Stimulated activated CD4-positive, alpha-beta T cell treated with anti-CD3 and anti-CD28 coated beads, Interleukin-2, amount 100 ng/mL, for 24 hours (primary cell): Measurements from ENCODE around the gene TMEM154.
A peak's percentile ranks its signal among the peaks of the same experiment; 100 is the strongest.
"Not testable (repeated sequence)": the region's sequence is repeated elsewhere in the genome, so short reads cannot be mapped to it uniquely, and the experiment has no call there.

Experiments
- DNase-seq, 2 donors: peaks; one replicate each; pipeline ENCODE4 v3.0.0-alpha.2; 2020

The TMEM154 gene

DNA sequence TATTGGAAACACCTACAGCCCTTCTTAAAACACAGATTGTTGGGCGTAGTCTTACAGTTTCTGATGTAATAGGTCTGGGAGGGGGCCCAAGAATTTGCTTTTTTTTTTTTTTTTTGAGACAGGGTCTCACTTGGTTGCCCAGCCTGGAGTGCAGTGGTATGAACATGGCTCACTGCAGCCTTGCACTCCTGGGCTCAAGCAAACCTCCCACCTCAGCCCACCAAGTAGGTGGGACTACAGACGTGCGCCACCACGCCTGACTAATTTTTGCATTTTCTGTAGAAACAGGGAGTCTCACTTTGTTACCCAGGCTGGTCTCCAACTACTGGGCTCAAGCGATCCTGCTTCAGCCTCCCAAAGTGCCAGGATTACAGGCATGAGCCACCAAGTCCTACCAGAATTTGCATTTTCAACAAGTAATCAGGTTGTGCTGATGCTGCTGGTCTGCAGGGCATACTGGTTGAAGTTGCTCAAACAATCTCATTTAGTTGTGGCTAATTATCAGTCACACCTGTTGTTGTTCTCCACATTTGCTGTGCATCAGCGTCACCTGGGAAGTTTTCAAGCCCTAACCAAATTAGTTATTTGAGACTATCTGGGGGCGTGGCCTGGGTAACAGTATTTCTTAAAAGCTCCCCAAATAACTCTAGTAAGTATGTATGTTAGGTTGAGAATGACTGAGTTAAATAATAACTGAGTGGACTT, 14.0 kb downstream of the TMEM154 start:
- DNase-seq: no peak

DNA sequence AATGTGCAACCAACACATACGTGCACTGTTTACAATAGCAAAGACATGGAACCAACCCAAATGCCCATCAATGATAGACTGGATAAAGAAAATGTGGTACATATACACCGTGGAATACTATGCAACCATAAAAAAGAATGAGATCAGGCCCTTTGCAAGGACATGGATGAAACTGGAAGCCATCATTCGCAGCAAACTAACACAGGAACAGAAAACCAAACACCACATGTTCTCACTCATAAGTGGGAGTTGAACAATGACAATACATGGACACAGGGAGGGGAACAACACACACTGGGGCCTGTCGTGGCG, 15.8 kb downstream of the TMEM154 start:
- not testable (repeated sequence) for DNase-seq

GRCh38 chr4:152663203-152664066, 16.4 kb downstream of the TMEM154 start:
- DNase-seq: no peak

- no peak for DNase-seq
Observed at GRCh38 chr4:152661649-152662048, 18.1 kb downstream of the TMEM154 start.

DNA sequence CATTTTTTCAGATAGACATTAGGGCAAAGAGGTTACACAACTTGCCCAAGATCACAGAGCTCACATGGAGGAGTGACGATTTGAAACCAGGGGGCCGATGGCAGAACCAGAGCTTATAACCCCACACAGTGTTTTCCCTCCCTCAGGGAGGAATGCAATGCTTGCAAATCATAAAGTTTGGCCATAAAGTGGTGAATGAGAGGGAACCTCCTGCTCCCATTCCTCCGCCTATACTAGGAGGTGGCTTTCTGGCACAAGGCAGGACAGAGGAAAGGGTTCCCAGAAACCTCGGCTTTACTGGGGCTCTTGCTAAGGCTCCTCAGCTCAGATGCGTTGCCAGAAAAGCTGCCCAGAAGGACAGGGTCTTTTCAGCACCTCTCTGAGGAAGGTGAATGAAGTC, 19.3 kb downstream of the TMEM154 start:
- DNase-seq: no peak

DNA sequence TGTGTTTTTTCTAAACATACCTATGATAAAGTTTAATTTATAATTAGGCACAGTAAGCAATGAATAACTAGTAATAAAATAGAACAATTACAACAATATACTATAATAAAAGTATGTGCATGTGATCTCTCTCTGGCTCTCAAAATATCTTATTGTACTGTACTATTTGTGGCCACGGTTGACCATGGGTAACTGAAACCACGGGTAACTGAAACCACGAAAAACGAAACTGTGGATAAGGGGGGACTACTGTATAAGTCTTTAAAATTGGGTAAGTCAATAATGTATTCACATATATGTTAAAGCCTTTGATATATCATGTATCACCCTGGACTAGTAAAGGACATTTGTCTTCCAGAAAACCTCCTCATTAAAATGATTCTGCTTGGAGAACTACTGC, 20.0 kb downstream of the TMEM154 start:
- no peak for DNase-seq

- no peak for DNase-seq
Observed at GRCh38 chr4:152657657-152658056, 22.1 kb downstream of the TMEM154 start.

- no peak for DNase-seq
Observed at GRCh38 chr4:152655272-152656129, 24.3 kb downstream of the TMEM154 start.

- DNase-seq: no peak
Observed at GRCh38 chr4:152652102-152652501, 27.7 kb downstream of the TMEM154 start.

- no peak for DNase-seq
Observed at GRCh38 chr4:152651473-152652060, 28.2 kb downstream of the TMEM154 start.

DNA sequence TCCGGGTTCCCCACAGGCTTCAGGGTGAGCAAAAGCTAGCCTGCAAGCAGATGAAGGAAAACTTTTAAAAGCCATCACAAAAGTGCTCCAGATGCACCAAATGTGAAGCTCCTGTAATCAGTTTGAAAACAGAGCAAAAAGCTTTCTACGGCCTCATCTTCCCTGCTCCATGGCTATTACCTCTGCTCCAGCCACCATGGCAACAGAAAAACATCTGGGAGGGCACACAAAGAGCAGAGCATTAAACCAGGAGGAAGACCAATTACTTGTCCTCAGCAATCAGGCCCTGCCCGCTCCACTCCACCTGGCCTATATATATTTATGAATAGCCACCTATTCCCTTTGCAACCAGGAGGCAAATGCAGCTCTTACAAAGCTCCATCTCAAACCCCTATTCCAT, 33.6 kb downstream of the TMEM154 start:
- DNase-seq: no peak

- no peak for DNase-seq
Observed at GRCh38 chr4:152644130-152644529, 35.7 kb downstream of the TMEM154 start.

DNA sequence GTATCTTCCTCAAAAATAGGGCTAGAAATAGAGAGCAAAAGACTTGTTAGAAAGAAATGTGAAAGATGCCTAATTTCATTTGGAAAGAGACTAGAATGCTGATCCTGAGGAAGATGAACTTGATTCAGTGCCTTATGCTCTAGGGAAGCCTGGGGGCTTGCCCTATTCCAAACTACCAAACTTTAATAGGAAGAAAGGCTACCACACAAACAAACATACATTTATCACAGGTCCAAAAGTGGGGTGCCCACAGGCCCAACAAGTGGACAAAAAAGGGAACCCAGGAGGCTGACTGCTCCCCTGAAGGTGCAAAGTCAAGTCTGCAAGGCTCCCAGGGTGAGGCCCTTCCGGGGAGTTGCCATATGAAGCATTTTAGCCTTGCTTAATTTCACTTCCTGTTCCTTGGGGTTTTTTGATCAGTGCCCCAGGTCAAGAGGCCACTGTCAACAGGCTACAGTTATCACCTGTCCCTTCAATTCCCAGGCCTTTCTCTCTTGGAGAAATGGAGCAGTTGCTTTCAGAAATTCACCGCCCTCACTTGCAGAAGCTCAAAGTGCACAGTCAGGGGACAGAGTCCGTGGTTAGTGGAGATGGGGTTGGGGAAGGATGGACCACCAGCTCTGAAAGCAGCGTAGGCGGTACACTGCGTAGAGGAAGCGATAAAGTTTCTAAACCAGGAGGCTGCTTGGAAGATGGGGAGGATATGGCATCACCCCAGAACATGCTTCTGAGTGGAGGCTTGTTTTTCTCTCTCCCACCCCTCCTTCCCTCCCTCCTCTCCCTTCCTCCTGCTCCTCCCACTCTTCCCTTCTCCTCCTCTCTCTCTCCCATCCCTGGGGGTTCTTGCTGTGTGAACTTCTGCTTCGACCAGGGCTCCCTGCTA, 36.4 kb downstream of the TMEM154 start:
- DNase-seq: peak in 1 of 2 donors; percentile 6

DNA sequence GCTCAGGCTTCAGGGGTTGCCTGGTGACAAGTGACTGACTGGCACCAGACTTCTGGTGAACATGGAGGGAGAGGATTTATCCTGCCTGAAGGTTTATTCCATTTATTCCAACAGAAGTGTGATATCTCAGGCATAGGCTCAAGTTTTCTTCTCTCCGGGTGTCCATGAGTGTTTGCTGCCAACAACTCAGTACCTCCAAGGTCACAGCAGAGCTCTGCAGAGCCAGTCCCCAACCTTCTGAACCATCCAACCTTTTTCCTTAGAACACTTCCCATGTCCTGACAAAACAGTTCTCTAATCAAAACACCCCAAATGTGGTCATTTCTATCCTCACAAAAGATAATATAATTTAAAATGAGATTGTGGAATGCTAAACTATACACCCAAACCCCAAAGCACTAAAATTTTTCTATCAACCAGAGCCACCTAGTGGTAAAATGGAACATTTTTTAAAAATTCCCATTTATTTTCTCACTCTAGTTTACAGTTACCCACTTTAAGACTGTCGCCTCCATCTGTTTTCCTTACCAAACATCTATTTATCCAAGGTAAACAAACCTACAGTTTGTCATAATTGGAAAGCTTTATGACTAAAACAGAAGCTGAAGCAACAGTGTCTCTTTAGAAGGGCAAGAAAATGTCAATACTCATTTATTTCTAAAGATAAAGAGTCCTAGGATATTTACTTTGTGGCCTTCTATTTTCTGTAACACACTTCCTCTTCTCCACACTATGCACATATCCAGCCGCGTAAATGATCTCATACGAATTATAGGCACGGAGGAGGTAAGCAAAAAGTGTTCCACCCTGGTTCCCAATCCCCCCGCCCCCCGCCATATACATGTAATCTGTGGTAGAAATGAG, 39.5 kb downstream of the TMEM154 start:
- DNase-seq: no peak

GRCh38 chr4:152635851-152636250, 43.9 kb downstream of the TMEM154 start:
- DNase-seq: no peak

DNA sequence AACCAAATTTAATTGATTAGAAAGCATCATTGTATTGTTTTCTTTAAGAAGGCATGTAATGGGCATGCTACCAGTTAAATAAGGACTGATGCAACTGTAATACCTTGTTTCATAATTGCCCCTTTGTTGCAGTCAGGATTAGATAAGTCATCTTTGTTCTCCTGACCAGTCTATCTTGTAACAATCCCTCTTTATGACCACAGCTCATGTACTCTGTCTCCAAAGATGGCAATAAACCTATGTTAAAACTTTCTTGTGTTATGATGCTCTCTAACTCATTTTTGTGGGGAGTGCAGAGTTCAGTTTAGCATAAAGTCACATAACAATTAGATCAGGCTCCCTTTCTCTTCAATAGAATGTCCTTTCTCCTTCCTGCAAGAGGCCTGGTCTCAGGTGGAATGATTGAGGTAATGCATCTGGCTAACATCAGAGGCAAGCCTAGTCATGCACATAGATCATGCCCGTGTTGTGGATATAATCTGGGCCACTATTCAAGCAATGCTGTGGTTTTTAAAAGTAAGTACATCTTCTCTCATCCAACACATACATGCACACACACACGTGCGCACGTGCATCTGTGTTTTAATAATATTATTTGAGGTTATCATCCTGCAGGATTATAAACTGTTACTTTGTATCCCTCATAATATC, 45.6 kb downstream of the TMEM154 start:
- no peak for DNase-seq

DNA sequence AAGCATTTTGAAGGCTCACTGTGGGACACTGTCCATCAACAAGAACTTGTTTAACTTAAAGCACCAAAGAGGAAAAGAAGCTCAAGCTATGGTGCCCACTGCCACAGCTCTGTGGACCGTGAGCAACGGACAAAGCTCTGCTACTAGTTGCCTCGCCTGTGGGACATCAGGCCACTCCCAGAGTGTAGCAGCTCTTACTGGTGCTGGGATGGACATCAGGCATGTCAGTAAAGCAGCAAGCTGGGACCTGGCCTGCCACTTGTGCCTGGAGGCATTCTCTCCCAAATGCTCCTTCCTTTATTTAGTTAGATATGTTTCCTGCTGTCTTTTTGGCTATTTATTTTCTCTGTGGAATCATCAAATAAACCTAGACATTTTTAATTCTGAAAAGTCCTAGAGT, 46.7 kb downstream of the TMEM154 start:
- DNase-seq: no peak

DNA sequence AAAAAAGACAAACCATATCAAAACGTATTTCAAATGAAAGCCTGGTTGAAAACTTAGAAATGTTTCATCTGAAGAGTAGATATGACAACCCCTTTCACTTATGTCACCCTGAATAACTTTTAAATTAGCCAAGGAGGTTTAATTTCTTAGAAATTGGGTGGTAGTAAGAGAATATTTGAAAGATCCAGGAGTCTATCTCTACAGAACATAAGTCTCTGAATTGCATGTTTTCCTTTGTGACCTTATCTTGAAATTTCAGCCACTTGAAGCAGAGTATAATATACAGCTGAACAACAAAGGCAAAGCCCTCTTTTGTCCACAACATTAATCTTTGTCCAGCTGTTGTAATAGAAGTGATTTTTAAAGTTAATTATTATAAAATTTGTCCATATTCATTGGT, 49.5 kb downstream of the TMEM154 start:
- DNase-seq: no peak

GRCh38 chr4:152629908-152630307, 49.9 kb downstream of the TMEM154 start:
- DNase-seq: no peak

DNA sequence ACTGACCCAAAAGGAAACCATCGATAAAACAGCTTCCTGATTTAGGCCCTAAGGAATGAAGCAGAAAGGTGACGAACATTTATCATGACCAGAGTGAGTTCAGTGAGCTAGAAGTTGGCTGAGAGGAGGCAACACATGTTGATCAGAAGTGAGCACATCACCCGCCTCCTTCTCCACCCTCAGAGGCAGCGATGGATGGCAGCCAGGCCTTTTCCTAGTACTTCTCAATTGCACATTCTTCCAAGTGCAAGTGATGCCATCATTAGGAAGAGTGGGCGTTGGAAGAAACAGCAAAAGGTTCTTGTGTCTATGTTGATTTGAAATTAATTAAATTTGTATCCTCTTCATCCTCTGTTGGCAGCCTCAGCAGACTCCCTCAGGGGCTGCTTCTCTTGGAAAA, 51.7 kb downstream of the TMEM154 start:
- DNase-seq: no peak

DNA sequence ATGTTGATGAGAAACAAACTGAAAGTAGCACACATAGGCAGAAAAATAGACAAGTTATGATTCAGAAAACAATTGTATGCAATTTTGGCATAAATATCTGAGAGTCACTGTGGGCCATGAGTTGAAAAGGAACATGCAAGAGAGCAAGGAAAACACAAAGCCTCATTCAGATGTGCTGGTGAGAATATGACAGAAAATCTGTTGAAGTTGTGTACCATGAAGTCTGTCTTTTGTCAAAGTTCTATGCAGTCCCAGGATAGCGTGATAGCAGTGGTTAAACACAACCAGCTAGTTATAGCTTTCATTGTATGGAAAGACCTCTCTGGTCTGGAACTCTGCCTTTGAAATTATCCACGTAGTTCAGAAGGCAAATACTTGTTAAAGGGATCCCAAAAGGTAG, 53.0 kb downstream of the TMEM154 start:
- no peak for DNase-seq
